ENCODE results near the gene ROCK2.

GRCh38 chr2:11327871-11328270, 16.6 kb downstream of the ROCK2 start:
- no peak for TF ChIP-seq RNF2 (IDR thresholded peaks at IDR 0.05; ENCODE audit: borderline replicate concordance, low read depth)
- no peak for TF ChIP-seq RAD21 (conservative IDR thresholded peaks at IDR 0.05 in 1 of 2, IDR thresholded peaks at IDR 0.05 in 1 of 2)
- TF ChIP-seq CTCF (IDR thresholded peaks at IDR 0.05): no peak
- no peak for TF ChIP-seq POLR2A (IDR thresholded peaks at IDR 0.05; ENCODE audit: low read length)
- no peak for TF ChIP-seq POLR2AphosphoS2 (conservative IDR thresholded peaks at IDR 0.05; ENCODE audit: low read length)
- no peak for TF ChIP-seq ESRRA (IDR thresholded peaks at IDR 0.05; ENCODE audit: borderline replicate concordance, low read length)
- no peak for TF ChIP-seq PBX3 (IDR thresholded peaks at IDR 0.05)
- no peak for TF ChIP-seq USF2 (IDR thresholded peaks at IDR 0.05)
- no peak for TF ChIP-seq CBX8 (IDR thresholded peaks at IDR 0.05)
